ENCODE measurements around the gene HIP1R. TPM values are rescaled to one million over a fixed set of nuclear protein-coding genes. Genes with fewer than 3 reads are reported as not detected.

HIP1R gene
- total RNA-seq, 4 donors from 2014 or later, result 208 to 265 (median 238) TPM

GRCh38 chr12:122840580-122841513 is 5.6 kb downstream of the HIP1R start:
- peak in 1 of 3 donors; percentile 42 for DNase-seq
- H3K9me3 ChIP-seq, result no peaks in the 10 kb centered on the region
- TF ChIP-seq CTCF (IDR thresholded peaks at IDR 0.05), result no peak
- TF ChIP-seq POLR2A (IDR thresholded peaks at IDR 0.05), result no peak
- no peaks in the 10 kb centered on the region for H3K36me3 ChIP-seq
- H3K4me3 ChIP-seq, result no peak overlapping the region
- no peak overlapping the region for H3K27ac ChIP-seq
- no peaks in the 10 kb centered on the region for H3K27me3 ChIP-seq
- peaks cover 0 to 47% (median 6%) of the 10 kb centered on the region in 4 donors for H3K4me1 ChIP-seq

DNA sequence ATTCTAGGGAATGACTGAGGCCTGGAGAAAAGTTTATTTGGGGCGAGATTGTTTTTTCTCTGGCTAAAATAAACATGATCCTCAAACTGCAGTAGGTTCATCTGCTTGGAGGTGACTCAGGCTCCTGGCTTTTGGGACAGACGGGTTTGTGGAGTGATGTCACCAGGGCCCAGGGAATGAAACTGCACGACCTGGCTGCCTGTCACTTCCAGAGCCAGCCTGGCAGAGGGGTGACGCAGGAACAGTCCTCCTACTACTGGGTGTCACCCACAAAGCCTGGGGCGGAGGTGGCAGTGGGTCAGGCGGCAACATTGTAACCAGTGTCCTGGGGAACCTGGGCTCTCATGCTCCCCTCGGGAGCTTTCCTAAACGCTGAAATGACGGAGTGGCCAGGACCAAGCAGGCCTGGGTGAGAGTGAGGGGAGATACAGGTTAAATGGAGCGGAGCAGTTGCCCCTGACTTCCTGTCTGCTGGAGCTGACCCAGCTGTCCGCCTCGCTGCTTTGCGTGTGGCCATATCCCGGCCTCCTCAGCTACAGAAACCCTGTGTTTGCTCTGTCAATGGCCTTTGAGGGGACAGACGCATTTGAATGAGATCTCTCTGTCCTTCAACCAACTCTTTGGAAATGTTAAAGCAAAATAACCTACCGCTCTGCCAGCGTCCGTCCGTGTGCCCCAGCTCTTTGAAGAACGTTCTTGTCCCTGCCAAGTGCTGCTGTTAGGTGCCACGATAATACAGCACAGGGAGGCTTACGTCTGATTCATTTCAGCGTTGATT is 6.5 kb downstream of the HIP1R start:
- Histone ChIP-seq H3K4me3 (no peak overlapping the region), H3K4me1 (peaks cover 0 to 47% (median 6%) of the 10 kb centered on the region in 4 donors), H3K9me3 (no peaks in the 10 kb centered on the region), H3K27ac (peak overlapping the region in 1 of 4 donors; percentile 20), H3K27me3 (no peaks in the 10 kb centered on the region), H3K36me3 (no peaks in the 10 kb centered on the region)
- TF ChIP-seq POLR2A (IDR thresholded peaks at IDR 0.05) (no peak), CTCF (IDR thresholded peaks at IDR 0.05) (no peak)
- peak in 1 of 3 donors; percentile 41 for DNase-seq

DNA sequence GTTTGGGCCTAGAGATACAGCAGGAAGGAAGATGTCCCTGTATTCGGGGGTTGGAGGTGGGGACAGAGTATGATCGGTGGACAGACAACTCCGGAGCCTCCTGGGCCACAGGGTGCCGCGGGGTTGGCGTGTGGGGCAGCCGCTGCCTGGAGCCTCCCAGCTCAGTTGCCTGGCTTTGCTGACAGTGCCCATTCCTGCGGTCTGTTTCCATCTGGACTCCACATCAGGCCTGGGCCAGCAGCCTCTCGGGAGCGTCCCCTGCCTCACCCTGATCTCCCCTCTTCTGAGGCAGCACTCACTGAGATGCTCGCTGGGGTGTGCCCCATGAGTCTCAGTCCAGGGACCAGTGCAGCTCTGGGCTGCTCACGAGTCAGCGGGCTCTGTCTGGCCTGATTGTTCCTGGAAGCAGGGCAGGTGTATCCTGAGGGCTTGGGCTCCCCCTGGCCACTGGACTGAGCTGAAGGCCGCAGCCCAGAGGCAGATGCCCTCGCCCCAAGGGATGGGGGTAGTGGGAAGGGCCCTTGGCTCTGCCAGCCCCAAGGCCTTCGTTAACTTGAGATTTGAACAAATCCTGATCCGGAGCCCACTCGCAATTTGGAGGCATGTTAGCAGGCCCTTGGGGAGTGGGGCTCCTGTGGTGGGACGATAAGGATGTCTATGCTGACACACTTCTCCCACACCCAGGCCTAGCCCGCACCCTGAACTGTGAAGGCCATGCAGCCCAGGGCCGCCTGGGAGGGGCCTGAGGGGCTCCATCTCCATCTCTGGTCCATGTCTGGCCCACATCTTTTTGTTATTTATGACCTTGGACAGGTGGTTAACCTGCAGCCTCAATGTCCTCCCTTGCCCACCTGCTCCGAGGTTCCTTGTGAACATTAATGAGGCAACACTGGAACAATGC is 7.5 kb downstream of the HIP1R start:
- H3K27ac ChIP-seq, result no peak overlapping the region
- no peaks in the 10 kb centered on the region for H3K27me3 ChIP-seq
- no peaks in the 10 kb centered on the region for H3K9me3 ChIP-seq
- no peak for DNase-seq
- TF ChIP-seq CTCF (IDR thresholded peaks at IDR 0.05), result no peak
- TF ChIP-seq POLR2A (IDR thresholded peaks at IDR 0.05), result no peak
- H3K4me3 ChIP-seq, result no peak overlapping the region
- H3K4me1 ChIP-seq, result peaks cover 0 to 39% (median 3%) of the 10 kb centered on the region in 4 donors
- no peaks in the 10 kb centered on the region for H3K36me3 ChIP-seq

GRCh38 chr12:122843455-122843854 is 8.2 kb downstream of the HIP1R start:
- no peak for TF ChIP-seq POLR2A (IDR thresholded peaks at IDR 0.05)
- no peak for TF ChIP-seq CTCF (IDR thresholded peaks at IDR 0.05)
- DNase-seq, result no peak
- H3K27me3 ChIP-seq, result no peaks in the 10 kb centered on the region
- peaks cover 0 to 4% (median 0%) of the 10 kb centered on the region in 3 donors for H3K36me3 ChIP-seq
- H3K27ac ChIP-seq, result no peak overlapping the region
- no peaks in the 10 kb centered on the region for H3K9me3 ChIP-seq
- no peak overlapping the region for H3K4me3 ChIP-seq
- H3K4me1 ChIP-seq, result peaks cover 0 to 36% (median 1%) of the 10 kb centered on the region in 4 donors

Measured in Peyer's patch (tissue), 4 donors.